GM12878 (cell line): ENCODE data around the gene RNF25. TPM values are rescaled to one million over a fixed set of nuclear protein-coding genes. Genes with fewer than 3 reads are reported as not detected.

Experiments used
- ATAC-seq: fragments of 200-7000 bp; cut with Tn5 transposase; 3 replicates; pipeline ENCODE4 v1.9.1; 2020; ENCODE audit warnings: mild to moderate bottlenecking, moderate library complexity
- BruUV-seq: library from RNA; stranded (reverse); fragments of 400-500 nt; replicated peaks from 2 replicates; lab custom pipeline; 2021; lab: Mats Ljungman, UMichigan
- CTCF ChIA-PET: fragments of 300-600 bp; sonication (Branson Sonifier 250); formaldehyde crosslinking; extraction: SDS; loops from one replicate; lab custom pipeline; 2021; ENCODE audit warnings: inconsistent platforms; lab: Yijun Ruan, JAX
- POLR2A ChIA-PET: fragments of 350-600 bp; formaldehyde crosslinking; extraction: SDS; loops from one replicate; lab custom pipeline; 2021; ENCODE audit warnings: inconsistent platforms; lab: Charles Lee
- RAD21 ChIA-PET: fragments of 300-600 bp; sonication (Branson Sonifier 250); formaldehyde crosslinking; loops from one replicate; lab custom pipeline; 2023; ENCODE audit warnings: antibody characterized with exemption; ENCODE audit not compliant: unreplicated experiment; lab: Charles Lee
- SMC1A ChIA-PET: fragments of 300-600 bp; sonication (Branson Sonifier 250); formaldehyde crosslinking; loops from one replicate; lab custom pipeline; 2023; ENCODE audit not compliant: unreplicated experiment, uncharacterized antibody; lab: Charles Lee
- DNase-seq: peaks from one replicate; pipeline ENCODE4 v3.0.0-alpha.2; 2011; ENCODE audit warnings: low read depth, low spot score
- FAIRE-seq: peaks from 3 replicates; lab custom pipeline; 2011; peaks lifted over from hg19 to GRCh38; lab: Jason Lieb, UNC
- H2AFZ ChIP-seq: 2 replicates; pipeline ENCODE4 v1.6.0; 2011; ENCODE audit warnings: low read depth, low read length, control low read depth; ENCODE audit not compliant: control insufficient read depth
- H3K27ac ChIP-seq: 2 replicates; pipeline ENCODE4 v1.5.1; 2011; ENCODE audit warnings: control low read depth; ENCODE audit not compliant: control insufficient read depth, insufficient read depth
- H3K27me3 ChIP-seq, 2 experiments: replicated peaks in 1 of 2; 2 replicates each; pipeline versions ENCODE4 v1.6.0 to v1.6.1; 2011; ENCODE audit warnings: low read length in 1 of 2; ENCODE audit not compliant: control insufficient read depth in 2 of 2, insufficient read depth in 2 of 2
- H3K36me3 ChIP-seq, 2 experiments: 2 replicates each; pipeline ENCODE4 v1.5.1; 2011; ENCODE audit warnings: low read length in 1 of 2; ENCODE audit not compliant: control insufficient read depth in 2 of 2, insufficient read depth in 2 of 2
- H3K4me1 ChIP-seq: 2 replicates; pipeline ENCODE4 v1.6.1; 2011; ENCODE audit warnings: mild to moderate bottlenecking, low read length, moderate library complexity, mixed read lengths; ENCODE audit not compliant: control insufficient read depth, insufficient read depth
- H3K4me2 ChIP-seq: 2 replicates; pipeline ENCODE4 v1.6.0; 2011; ENCODE audit warnings: control low read depth; ENCODE audit not compliant: control insufficient read depth, insufficient read depth
- H3K4me3 ChIP-seq: fragments of 200-600 bp; sonication (generic); 2 replicates; pipeline ENCODE4 v1.5.1; 2016
- H3K79me2 ChIP-seq: 2 replicates; pipeline ENCODE4 v1.6.0; 2011; ENCODE audit warnings: low read length; ENCODE audit not compliant: control insufficient read depth, insufficient read depth
- H3K9ac ChIP-seq: 2 replicates; pipeline ENCODE4 v1.8.0; 2011; ENCODE audit warnings: low read length, control low read depth, mixed read lengths; ENCODE audit not compliant: control insufficient read depth, insufficient read depth
- H3K9me3 ChIP-seq: replicated peaks from 3 replicates; pipeline ENCODE4 v1.5.1; 2011; ENCODE audit warnings: mild to moderate bottlenecking, low read length; ENCODE audit not compliant: control insufficient read depth, insufficient read depth
- H4K20me1 ChIP-seq: 2 replicates; pipeline ENCODE4 v1.6.0; 2011; ENCODE audit not compliant: control insufficient read depth, insufficient read depth
- CHD2 ChIP-seq: IDR thresholded peaks from 2 replicates; pipeline ENCODE4 v1.6.1; 2011; ENCODE audit warnings: low read depth, low read length, improper control_type of control experiment, borderline replicate concordance
- HDGF ChIP-seq: fragments of 450-650 bp; IDR thresholded peaks from 2 replicates; pipeline ENCODE4 v1.6.1; 2016; ENCODE audit warnings: antibody characterized with exemption
- LARP7 ChIP-seq: fragments of 450-650 bp; IDR thresholded peaks from 2 replicates; pipeline ENCODE4 v1.6.1; 2017; ENCODE audit warnings: mild to moderate bottlenecking
- MLLT1 ChIP-seq: fragments of 450-650 bp; IDR thresholded peaks from 2 replicates; pipeline ENCODE4 v1.6.1; 2016; ENCODE audit warnings: mild to moderate bottlenecking
- MYC ChIP-seq: IDR thresholded peaks from 2 replicates; pipeline ENCODE4 v1.6.1; 2011; ENCODE audit warnings: mild to moderate bottlenecking, low read length, moderate library complexity, inconsistent platforms; ENCODE audit not compliant: insufficient read depth, insufficient replicate concordance, insufficient read length, severe bottlenecking
- PAX8 ChIP-seq: fragments of 450-650 bp; IDR thresholded peaks from 2 replicates; pipeline ENCODE4 v1.6.1; 2017; ENCODE audit warnings: mild to moderate bottlenecking, moderate library complexity
- RCOR1 ChIP-seq: conservative IDR thresholded peaks from 2 replicates; pipeline ENCODE4 v1.6.1; 2012; ENCODE audit warnings: low read depth, low read length, improper control_type of control experiment
- SMAD5 ChIP-seq: IDR thresholded peaks from 2 replicates; pipeline ENCODE4 v1.6.1; 2016; ENCODE audit warnings: antibody characterized with exemption, low read depth
- SMC3 ChIP-seq: IDR thresholded peaks from 2 replicates; pipeline ENCODE4 v1.6.1; 2011; ENCODE audit warnings: low read length, improper control_type of control experiment, borderline replicate concordance
- WRNIP1 ChIP-seq: IDR thresholded peaks from 2 replicates; pipeline ENCODE4 v1.6.1; 2011; ENCODE audit warnings: low read depth, low read length, improper control_type of control experiment, borderline replicate concordance
- WGBS: methylation state at CpG from one replicate; pipeline ENCODE4 v1.1.6; 2016; ENCODE audit warnings: low lambda C conversion rate; ENCODE audit not compliant: insufficient replicate concordance, insufficient coverage; ENCODE audit errors: missing lambda C conversion rate; 5-methylcytosine and 5-hydroxymethylcytosine counted together
- in situ Hi-C: fragments of 300-500 bp; cut with MboI; formaldehyde crosslinking; loops from 9 replicates; pipeline ENCODE4 v1.14.3; 2018; ENCODE audit warnings: mixed read lengths
- intact Hi-C: fragments of 100-400 bp; cut with micrococcal nuclease; formaldehyde crosslinking; loops from one replicate; pipeline ENCODE4 v1.14.2; 2022; ENCODE audit not compliant: unreplicated experiment
- polyA plus RNA-seq, 11 experiments: library from polyadenylated mRNA; depleted of rRNA in 4 of 11; unstranded in 6 of 11; stranded (reverse) in 5 of 11; fragments of >200 nt; fragmentation: Nextera tagmentation in 4 of 11; fragmentation: Illumina TruSeq in 1 of 11; extraction: Ambion mirVana in 4 of 11; extraction: Trizol in 1 of 11; gene quantifications; 1 replicate in 1 of 11; 2 replicates in 10 of 11; pipeline versions ENCODE4 v1.2.1 to v1.2.3, GENCODE V29; 2011 to 2016; ENCODE audit warnings: inconsistent platforms in 2 of 11, missing spikeins in 2 of 11, low read depth in 1 of 11
- total RNA-seq, 4 experiments: library from RNA; depleted of rRNA in 3 of 4; stranded (reverse); fragments of >200 nt in 3 of 4; fragmentation: Illumina TruSeq in 1 of 4; extraction: Trizol in 1 of 4; gene quantifications; 2 replicates each; pipeline versions ENCODE4 v1.2.1 to v1.2.3, GENCODE V29; 2013 to 2021

The RNF25 gene
- total and polyA plus RNA-seq, 10 of the 15 experiments (the other 5 are each of a cell fraction or from before 2014, with no cell fraction given) = 1.3 to 70.4 (median 28.4) TPM

GRCh38 chr2:218710334-218710686, 38.5 kb upstream of the RNF25 start:
- no peak overlapping the region for H3K27ac ChIP-seq
- H3K4me1 ChIP-seq = peaks cover 7% of the 10 kb centered on the region
- no peak overlapping the region for H3K9ac ChIP-seq
- H3K79me2 ChIP-seq = peaks cover 37% of the 10 kb centered on the region
- CTCF ChIA-PET = interaction anchor here (0.6 to 3.7 kb wide), 16 partner anchors 12 to 315 kb away, joined by 3 to 36 read pairs (median 3); partner anchors contain the start of genes BCS1L, RNF25, STK36 and ZNF142
- BruUV-seq = no TSS peak
- H4K20me1 ChIP-seq = no peaks in the 10 kb centered on the region
- DNase-seq = no peak
- RAD21 ChIA-PET = interaction anchor here (0.6 to 1.4 kb wide), 6 partner anchors 12 to 494 kb away, joined by 3 to 12 read pairs (median 4); partner anchors contain the start of genes BCS1L and ZNF142
- POLR2A ChIA-PET = interaction anchor here (1.0 to 1.5 kb wide), 3 partner anchors 40 to 170 kb away, joined by 4 read pairs; partner anchors contain the start of genes BCS1L, WNT10A and ZNF142
- in situ Hi-C loops = no loop called here
- intact Hi-C loops = loop anchor here (1.0 kb wide), 2 partner anchors 52 to 137 kb away; no protein-coding TSS in a partner anchor
- H3K4me3 ChIP-seq = no peak overlapping the region
- H3K27me3 ChIP-seq = no peaks in the 10 kb centered on the region
- FAIRE-seq = no peak
- TF ChIP-seq HDGF = no peak
- TF ChIP-seq MLLT1 = 0 out of 2 replicates have a peak, but pooled peaks have one; percentile 18
- TF ChIP-seq PAX8 = no peak
- no peaks in the 10 kb centered on the region for H3K9me3 ChIP-seq
- SMC1A ChIA-PET = interaction anchor here (0.7 to 3.7 kb wide), 7 partner anchors 8 to 137 kb away, joined by 3 to 15 read pairs (median 3); partner anchors contain the start of genes BCS1L and ZNF142
- H3K36me3 ChIP-seq = 0 out of 4 replicates have a peak, but pooled peaks cover 0 to 2% of the 10 kb centered on the region in 2 experiments
- peak overlapping the region; percentile 80 for H2AFZ ChIP-seq
- 0 out of 2 replicates have a peak overlapping the region, but pooled peaks have one; percentile 20 for H3K4me2 ChIP-seq
- 66% methylated on average over 14 of the region's 14 CpGs for WGBS
- no peak for ATAC-seq

GRCh38 chr2:218709908-218710307, 38.1 kb upstream of the RNF25 start:
- H3K27me3 ChIP-seq = no peaks in the 10 kb centered on the region
- ChIA-PET RAD21 (interaction anchor here (0.6 to 1.4 kb wide), 5 partner anchors 50 to 493 kb away, joined by 3 to 12 read pairs (median 3); partner anchors contain the start of genes BCS1L and ZNF142), SMC1A (interaction anchor here (0.7 to 3.7 kb wide), 4 partner anchors 21 to 138 kb away, joined by 3 to 15 read pairs (median 3); partner anchors contain the start of genes BCS1L and ZNF142)
- FAIRE-seq (no peak), DNase-seq (no peak)
- H3K9me3 ChIP-seq = no peaks in the 10 kb centered on the region
- H3K79me2 ChIP-seq = peaks cover 34% of the 10 kb centered on the region
- no peaks in the 10 kb centered on the region for H3K36me3 ChIP-seq
- BruUV-seq = no TSS peak
- TF ChIP-seq WRNIP1 = no peak
- no peak for TF ChIP-seq SMC3
- no peak for TF ChIP-seq RCOR1
- no peak for TF ChIP-seq LARP7
- no peak for TF ChIP-seq CHD2
- TF ChIP-seq SMAD5 = no peak
- TF ChIP-seq MYC = no peak
- TF ChIP-seq HDGF = no peak
- TF ChIP-seq, all 136 proteins: peak for 0
- in situ Hi-C loops = no loop called here
- Histone ChIP-seq H2AFZ (peak overlapping the region; percentile 80; the same call in 1 of the 2 replicates), H3K27ac (no peak overlapping the region), H3K4me2 (no peak overlapping the region), H3K4me3 (no peak overlapping the region), H3K4me1 (peaks cover 7% of the 10 kb centered on the region), H3K9ac (no peak overlapping the region), H4K20me1 (no peaks in the 10 kb centered on the region)
- no peak for ATAC-seq
- intact Hi-C loops = loop anchor here (1.0 kb wide), 2 partner anchors 52 to 137 kb away; no protein-coding TSS in a partner anchor
- ChIA-PET POLR2A (interaction anchor here (0.7 to 1.5 kb wide), 4 partner anchors 40 to 408 kb away, joined by 3 to 4 read pairs (median 4); partner anchors contain the start of genes BCS1L, WNT10A and ZNF142), CTCF (interaction anchor here (0.5 to 3.7 kb wide), 17 partner anchors 13 to 362 kb away, joined by 3 to 36 read pairs (median 3); partner anchors contain the start of genes BCS1L, RNF25, STK36 and ZNF142)
- WGBS = 77% methylated on average over 8 of the region's 8 CpGs
